Measurements from ENCODE around the gene GPATCH1. TPM values are rescaled to one million over a fixed set of nuclear protein-coding genes. Genes with fewer than 3 reads are reported as not detected.

GPATCH1 gene
- total and polyA plus RNA-seq, 2 of the 13 experiments (the other 11 are each of a cell fraction or from before 2014, with no cell fraction given): 6.8 to 6.9 TPM

DNA sequence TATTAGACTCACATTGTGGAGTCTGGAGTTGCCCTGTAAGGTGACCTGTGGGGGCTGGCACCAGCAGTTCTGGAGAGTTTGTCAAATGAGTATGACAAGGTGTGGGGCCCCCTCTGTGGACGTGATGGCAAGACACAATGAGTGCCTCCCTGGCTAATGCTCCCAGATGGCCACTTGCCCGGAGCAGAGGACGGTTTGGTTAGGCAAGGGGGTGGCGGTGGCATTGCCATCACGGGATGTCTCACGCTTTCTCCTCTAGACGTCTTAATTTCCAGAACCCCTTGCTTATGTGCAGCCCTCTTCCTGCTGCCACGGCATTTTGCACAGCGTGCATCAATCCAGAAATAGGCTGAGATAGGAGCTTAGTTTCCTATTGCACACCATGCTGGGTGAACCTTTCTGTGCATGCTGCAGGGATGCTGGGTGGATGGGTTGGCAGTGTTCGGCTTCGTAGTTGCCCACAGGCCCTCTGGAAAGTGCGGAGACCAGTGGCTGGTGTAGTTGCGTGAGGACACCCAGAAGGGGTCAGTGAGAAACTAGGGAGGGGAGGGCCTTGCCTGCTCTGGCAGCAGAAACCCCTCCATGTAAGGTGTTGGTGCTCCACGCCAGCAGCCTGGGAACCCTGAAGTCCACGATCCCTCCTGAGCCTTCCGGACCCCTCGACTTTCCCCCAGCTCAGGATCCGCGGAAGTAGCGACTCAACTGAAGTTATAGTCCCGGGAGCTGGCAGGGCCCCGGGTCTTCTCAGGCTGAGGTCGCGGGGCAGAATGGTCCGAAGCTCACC is 95.1 kb downstream of the GPATCH1 start (continued):
- TF ChIP-seq EP300 (IDR thresholded peaks at IDR 0.05; ENCODE audit: low read depth in 2 of 2, low read length in 2 of 2) (0 out of 4 replicates have a peak, but pooled peaks of 1 of the 2 experiments have one; percentile 4), EP300 (CRISPR knock-in tag; IDR thresholded peaks at IDR 0.05; ENCODE audit: borderline replicate concordance) (no peak), HMG20B (CRISPR knock-in tag; conservative IDR thresholded peaks at IDR 0.05) (no peak), FOXK2 (IDR thresholded peaks at IDR 0.05) (no peak), CBX1 (IDR thresholded peaks at IDR 0.05; ENCODE audit: low read depth) (no peak), ZFP1 (CRISPR knock-in tag; IDR thresholded peaks at IDR 0.05) (no peak), RFX5 (IDR thresholded peaks at IDR 0.05; ENCODE audit: low read depth, low read length) (no peak), NCOR1 (IDR thresholded peaks at IDR 0.05; ENCODE audit: borderline replicate concordance, low read length) (no peak), ZNF674 (CRISPR knock-in tag; IDR thresholded peaks at IDR 0.05; ENCODE audit: low read depth) (no peak), DPF2 (CRISPR knock-in tag; IDR thresholded peaks at IDR 0.05; ENCODE audit: borderline replicate concordance, low read depth) (no peak), STAT5B (CRISPR knock-in tag; IDR thresholded peaks at IDR 0.05) (no peak), KDM6A (CRISPR knock-in tag; IDR thresholded peaks at IDR 0.05; ENCODE audit: low read depth) (no peak), ZNF253 (CRISPR knock-in tag; IDR thresholded peaks at IDR 0.05; ENCODE audit: borderline replicate concordance) (no peak), PPARG (CRISPR knock-in tag; conservative IDR thresholded peaks at IDR 0.05) (no peak), ZNF678 (CRISPR knock-in tag; IDR thresholded peaks at IDR 0.05) (peak; percentile 41; the same call in 1 of the 2 replicates), ZNF180 (CRISPR knock-in tag; IDR thresholded peaks at IDR 0.05; ENCODE audit: borderline replicate concordance, low read depth) (no peak), TCF7 (IDR thresholded peaks at IDR 0.05; ENCODE audit: low read depth) (no peak), CCAR2 (optimal IDR thresholded peaks at IDR 0.05; ENCODE audit: low read depth, low read length) (no peak)
- TF ChIP-seq, protein P1, sequence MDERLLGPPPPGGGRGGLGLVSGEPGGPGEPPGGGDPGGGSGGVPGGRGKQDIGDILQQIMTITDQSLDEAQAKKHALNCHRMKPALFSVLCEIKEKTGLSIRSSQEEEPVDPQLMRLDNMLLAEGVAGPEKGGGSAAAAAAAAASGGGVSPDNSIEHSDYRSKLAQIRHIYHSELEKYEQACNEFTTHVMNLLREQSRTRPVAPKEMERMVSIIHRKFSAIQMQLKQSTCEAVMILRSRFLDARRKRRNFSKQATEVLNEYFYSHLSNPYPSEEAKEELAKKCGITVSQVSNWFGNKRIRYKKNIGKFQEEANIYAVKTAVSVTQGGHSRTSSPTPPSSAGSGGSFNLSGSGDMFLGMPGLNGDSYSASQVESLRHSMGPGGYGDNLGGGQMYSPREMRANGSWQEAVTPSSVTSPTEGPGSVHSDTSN (CRISPR knock-in tag; IDR thresholded peaks at IDR 0.05): no peak
- TF ChIP-seq, protein P2, sequence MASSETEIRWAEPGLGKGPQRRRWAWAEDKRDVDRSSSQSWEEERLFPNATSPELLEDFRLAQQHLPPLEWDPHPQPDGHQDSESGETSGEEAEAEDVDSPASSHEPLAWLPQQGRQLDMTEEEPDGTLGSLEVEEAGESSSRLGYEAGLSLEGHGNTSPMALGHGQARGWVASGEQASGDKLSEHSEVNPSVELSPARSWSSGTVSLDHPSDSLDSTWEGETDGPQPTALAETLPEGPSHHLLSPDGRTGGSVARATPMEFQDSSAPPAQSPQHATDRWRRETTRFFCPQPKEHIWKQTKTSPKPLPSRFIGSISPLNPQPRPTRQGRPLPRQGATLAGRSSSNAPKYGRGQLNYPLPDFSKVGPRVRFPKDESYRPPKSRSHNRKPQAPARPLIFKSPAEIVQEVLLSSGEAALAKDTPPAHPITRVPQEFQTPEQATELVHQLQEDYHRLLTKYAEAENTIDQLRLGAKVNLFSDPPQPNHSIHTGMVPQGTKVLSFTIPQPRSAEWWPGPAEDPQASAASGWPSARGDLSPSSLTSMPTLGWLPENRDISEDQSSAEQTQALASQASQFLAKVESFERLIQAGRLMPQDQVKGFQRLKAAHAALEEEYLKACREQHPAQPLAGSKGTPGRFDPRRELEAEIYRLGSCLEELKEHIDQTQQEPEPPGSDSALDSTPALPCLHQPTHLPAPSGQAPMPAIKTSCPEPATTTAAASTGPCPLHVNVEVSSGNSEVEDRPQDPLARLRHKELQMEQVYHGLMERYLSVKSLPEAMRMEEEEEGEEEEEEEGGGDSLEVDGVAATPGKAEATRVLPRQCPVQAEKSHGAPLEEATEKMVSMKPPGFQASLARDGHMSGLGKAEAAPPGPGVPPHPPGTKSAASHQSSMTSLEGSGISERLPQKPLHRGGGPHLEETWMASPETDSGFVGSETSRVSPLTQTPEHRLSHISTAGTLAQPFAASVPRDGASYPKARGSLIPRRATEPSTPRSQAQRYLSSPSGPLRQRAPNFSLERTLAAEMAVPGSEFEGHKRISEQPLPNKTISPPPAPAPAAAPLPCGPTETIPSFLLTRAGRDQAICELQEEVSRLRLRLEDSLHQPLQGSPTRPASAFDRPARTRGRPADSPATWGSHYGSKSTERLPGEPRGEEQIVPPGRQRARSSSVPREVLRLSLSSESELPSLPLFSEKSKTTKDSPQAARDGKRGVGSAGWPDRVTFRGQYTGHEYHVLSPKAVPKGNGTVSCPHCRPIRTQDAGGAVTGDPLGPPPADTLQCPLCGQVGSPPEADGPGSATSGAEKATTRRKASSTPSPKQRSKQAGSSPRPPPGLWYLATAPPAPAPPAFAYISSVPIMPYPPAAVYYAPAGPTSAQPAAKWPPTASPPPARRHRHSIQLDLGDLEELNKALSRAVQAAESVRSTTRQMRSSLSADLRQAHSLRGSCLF (CRISPR knock-in tag; IDR thresholded peaks at IDR 0.05; ENCODE audit: borderline replicate concordance): no peak
- TF ChIP-seq, protein P3, sequence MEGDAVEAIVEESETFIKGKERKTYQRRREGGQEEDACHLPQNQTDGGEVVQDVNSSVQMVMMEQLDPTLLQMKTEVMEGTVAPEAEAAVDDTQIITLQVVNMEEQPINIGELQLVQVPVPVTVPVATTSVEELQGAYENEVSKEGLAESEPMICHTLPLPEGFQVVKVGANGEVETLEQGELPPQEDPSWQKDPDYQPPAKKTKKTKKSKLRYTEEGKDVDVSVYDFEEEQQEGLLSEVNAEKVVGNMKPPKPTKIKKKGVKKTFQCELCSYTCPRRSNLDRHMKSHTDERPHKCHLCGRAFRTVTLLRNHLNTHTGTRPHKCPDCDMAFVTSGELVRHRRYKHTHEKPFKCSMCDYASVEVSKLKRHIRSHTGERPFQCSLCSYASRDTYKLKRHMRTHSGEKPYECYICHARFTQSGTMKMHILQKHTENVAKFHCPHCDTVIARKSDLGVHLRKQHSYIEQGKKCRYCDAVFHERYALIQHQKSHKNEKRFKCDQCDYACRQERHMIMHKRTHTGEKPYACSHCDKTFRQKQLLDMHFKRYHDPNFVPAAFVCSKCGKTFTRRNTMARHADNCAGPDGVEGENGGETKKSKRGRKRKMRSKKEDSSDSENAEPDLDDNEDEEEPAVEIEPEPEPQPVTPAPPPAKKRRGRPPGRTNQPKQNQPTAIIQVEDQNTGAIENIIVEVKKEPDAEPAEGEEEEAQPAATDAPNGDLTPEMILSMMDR (CRISPR knock-in tag; IDR thresholded peaks at IDR 0.05): peak; percentile 54
- TF ChIP-seq, protein P4, sequence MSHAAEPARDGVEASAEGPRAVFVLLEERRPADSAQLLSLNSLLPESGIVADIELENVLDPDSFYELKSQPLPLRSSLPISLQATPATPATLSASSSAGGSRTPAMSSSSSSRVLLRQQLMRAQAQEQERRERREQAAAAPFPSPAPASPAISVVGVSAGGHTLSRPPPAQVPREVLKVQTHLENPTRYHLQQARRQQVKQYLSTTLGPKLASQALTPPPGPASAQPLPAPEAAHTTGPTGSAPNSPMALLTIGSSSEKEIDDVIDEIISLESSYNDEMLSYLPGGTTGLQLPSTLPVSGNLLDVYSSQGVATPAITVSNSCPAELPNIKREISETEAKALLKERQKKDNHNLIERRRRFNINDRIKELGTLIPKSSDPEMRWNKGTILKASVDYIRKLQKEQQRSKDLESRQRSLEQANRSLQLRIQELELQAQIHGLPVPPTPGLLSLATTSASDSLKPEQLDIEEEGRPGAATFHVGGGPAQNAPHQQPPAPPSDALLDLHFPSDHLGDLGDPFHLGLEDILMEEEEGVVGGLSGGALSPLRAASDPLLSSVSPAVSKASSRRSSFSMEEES (CRISPR knock-in tag; IDR thresholded peaks at IDR 0.05): no peak
